GM18507 (cell line): Measurements from ENCODE around the gene KIAA1586.
"Not testable (repeated sequence)": the region's sequence is repeated elsewhere in the genome, so short reads cannot be mapped to it uniquely, and the experiment has no call there.

Source experiments
- DNase-seq: peaks from one replicate; pipeline ENCODE4 v3.0.0; 2011; ENCODE audit warnings: low read depth; ENCODE audit not compliant: insufficient read length; ENCODE audit errors: extremely low spot score
- FAIRE-seq: peaks from 2 replicates; lab custom pipeline; 2011; peaks lifted over from hg19 to GRCh38; lab: Jason Lieb, UNC

Gene KIAA1586

GRCh38 chr6:57044061-57044460, 2.4 kb upstream of the KIAA1586 start:
- not testable (repeated sequence) for FAIRE-seq, DNase-seq

- no peak for DNase-seq
- no peak for FAIRE-seq
Observed at GRCh38 chr6:57044568-57044967, 1.9 kb upstream of the KIAA1586 start.

GRCh38 chr6:57047257-57047585, 728 bp downstream of the KIAA1586 start:
- not testable (repeated sequence) for FAIRE-seq, DNase-seq

- not testable (repeated sequence) for FAIRE-seq, DNase-seq
Observed at GRCh38 chr6:57047859-57048258, 1.4 kb downstream of the KIAA1586 start.

- FAIRE-seq: no peak
- no peak for DNase-seq
Observed at GRCh38 chr6:57048577-57048976, 2.1 kb downstream of the KIAA1586 start.

- FAIRE-seq (no peak), DNase-seq (no peak)
Observed at GRCh38 chr6:57063847-57064246, 17.4 kb downstream of the KIAA1586 start.

- no peak for DNase-seq
- no peak for FAIRE-seq
Observed at GRCh38 chr6:57064809-57065208, 18.3 kb downstream of the KIAA1586 start.

GRCh38 chr6:57068061-57068460, 21.6 kb downstream of the KIAA1586 start:
- FAIRE-seq: no peak
- no peak for DNase-seq

- FAIRE-seq: no peak
Observed at GRCh38 chr6:57069228-57069627, 22.7 kb downstream of the KIAA1586 start.

GRCh38 chr6:57069920-57070331, 23.4 kb downstream of the KIAA1586 start:
- FAIRE-seq (no peak), DNase-seq (no peak)

More at GRCh38 chr6:57069228-57069627, 22.7 kb downstream of the KIAA1586 start:
- DNase-seq: no peak

- FAIRE-seq (no peak), DNase-seq (no peak)
Observed at GRCh38 chr6:57072108-57072507, 25.6 kb downstream of the KIAA1586 start.

GRCh38 chr6:57074383-57074782, 27.9 kb downstream of the KIAA1586 start:
- FAIRE-seq (no peak), DNase-seq (no peak)

- DNase-seq (no peak), FAIRE-seq (no peak)
Observed at GRCh38 chr6:57075092-57075491, 28.6 kb downstream of the KIAA1586 start.

- DNase-seq (no peak), FAIRE-seq (no peak)
Observed at GRCh38 chr6:57078531-57079207, 32.2 kb downstream of the KIAA1586 start.

GRCh38 chr6:57085471-57085870, 39.0 kb downstream of the KIAA1586 start:
- DNase-seq: no peak
- no peak for FAIRE-seq

- FAIRE-seq (no peak), DNase-seq (no peak)
Observed at GRCh38 chr6:57086843-57087242, 40.4 kb downstream of the KIAA1586 start.

GRCh38 chr6:57087916-57088315, 41.4 kb downstream of the KIAA1586 start:
- FAIRE-seq (no peak), DNase-seq (no peak)

- DNase-seq (no peak), FAIRE-seq (no peak)
Observed at GRCh38 chr6:57089265-57089664, 42.8 kb downstream of the KIAA1586 start.

- FAIRE-seq (peak; percentile 97), DNase-seq (peak; percentile 92)
Observed at GRCh38 chr6:57089687-57090457, 43.4 kb downstream of the KIAA1586 start, which contains the start of gene ZNF451. ZNF451 (plus strand) TSS chr6:57090188; CDS start chr6:57090254, 66 bp downstream.

- not testable (repeated sequence) for FAIRE-seq
Observed at GRCh38 chr6:57090458-57091067, 44.1 kb downstream of the KIAA1586 start.

More at GRCh38 chr6:57090458-57091067, 44.1 kb downstream of the KIAA1586 start:
- not testable (repeated sequence) for DNase-seq
